BJ (cell line): ENCODE data around the gene FLAD1. TPM values are rescaled to one million over a fixed set of nuclear protein-coding genes. Genes with fewer than 3 reads are reported as not detected.
"Not testable (repeated sequence)": the region's sequence is repeated elsewhere in the genome, so short reads cannot be mapped to it uniquely, and the experiment has no call there.

ENCODE experiments used
- CTCF ChIA-PET: fragments of 350-600 bp; formaldehyde crosslinking; extraction: SDS; loops from one replicate; lab custom pipeline; 2021; ENCODE audit warnings: antibody characterized with exemption, inconsistent platforms; lab: Yijun Ruan, JAX
- POLR2A ChIA-PET: fragments of 300-600 bp; sonication (Branson Sonifier 250); formaldehyde crosslinking; extraction: SDS; loops from one replicate; lab custom pipeline; 2021; ENCODE audit warnings: antibody characterized with exemption; lab: Charles Lee
- DNase-seq: peaks from one replicate; pipeline ENCODE4 v3.0.0-alpha.2; 2011; ENCODE audit warnings: low read depth
- H3K27me3 ChIP-seq: 2 replicates; pipeline ENCODE4 v1.6.0; 2011; ENCODE audit warnings: low read length; ENCODE audit not compliant: control insufficient read depth, insufficient read depth
- H3K36me3 ChIP-seq: 2 replicates; pipeline ENCODE4 v1.5.1; 2011; ENCODE audit warnings: low read length; ENCODE audit not compliant: control insufficient read depth, insufficient read depth
- H3K4me3 ChIP-seq: 2 replicates; pipeline ENCODE4 v1.5.1; 2011; ENCODE audit warnings: low read depth, mild to moderate bottlenecking, control low read depth, low read length
- CTCF ChIP-seq: IDR thresholded peaks from 2 replicates; pipeline ENCODE4 v1.5.1; 2011; ENCODE audit warnings: low read depth, mild to moderate bottlenecking, control low read depth, inconsistent platforms, low read length, moderate library complexity; ENCODE audit not compliant: insufficient read depth
- polyA plus RNA-seq: library from polyadenylated mRNA; depleted of rRNA; stranded (reverse); fragments of >200 nt; gene quantifications from 2 replicates; pipeline ENCODE4 v1.2.3, GENCODE V29; 2011

Gene FLAD1
- polyA plus RNA-seq, 1 experiment, result 40.5 TPM

DNA sequence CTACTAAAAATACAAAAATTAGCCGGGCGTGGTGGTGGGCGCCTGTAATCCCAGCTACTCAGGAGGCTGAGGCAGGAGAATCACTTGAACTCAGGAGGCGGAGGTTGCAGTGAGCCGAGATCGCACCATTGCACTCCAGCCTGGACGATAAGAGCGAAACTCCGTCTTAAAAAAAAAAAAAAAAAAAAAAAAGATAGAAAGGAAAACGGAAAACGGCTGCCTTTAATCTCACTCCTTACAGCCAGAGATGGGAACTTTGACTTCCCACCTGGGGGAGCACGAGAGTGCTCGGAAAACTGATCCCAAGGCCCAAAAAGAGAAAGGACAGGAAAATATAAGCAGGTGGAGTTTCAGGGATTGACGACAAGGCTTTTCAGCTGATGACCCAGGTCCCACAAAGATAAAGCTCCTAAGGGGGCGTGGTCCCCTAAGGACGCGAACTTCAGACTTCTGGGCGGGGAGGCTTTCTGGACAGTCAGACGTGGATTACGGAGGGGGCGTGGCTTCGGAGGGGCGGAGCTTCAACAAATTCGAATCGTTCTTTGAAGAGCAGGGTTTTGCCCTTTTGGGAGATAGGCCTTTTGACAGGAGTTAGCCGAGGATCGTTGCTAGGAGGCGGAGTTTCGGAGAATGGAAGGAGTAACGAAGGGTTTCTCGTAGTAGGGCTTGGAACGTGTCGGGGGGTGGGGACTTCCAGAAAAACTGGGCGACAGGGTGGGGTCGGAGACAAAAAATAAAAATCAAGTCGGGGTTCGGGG is 9.6 kb upstream of the FLAD1 start:
- CTCF ChIA-PET, result interaction anchor here (0.6 to 3.1 kb wide), 10 partner anchors 10 to 1420 kb away, joined by 3 to 17 read pairs (median 4); partner anchors contain the start of genes ADAM15 and FLAD1
- peaks cover under 1% of the 10 kb centered on the region; the same call in 1 of the 2 replicates for H3K36me3 ChIP-seq
- 0 out of 2 replicates have a peak, but pooled peaks have one; percentile 11 for TF ChIP-seq CTCF
- peak overlapping the region; percentile 70 for H3K4me3 ChIP-seq
- H3K27me3 ChIP-seq, result no peaks in the 10 kb centered on the region
- peak; percentile 91 for DNase-seq
- POLR2A ChIA-PET, result interaction anchor here (0.6 kb wide), 2 partner anchors 12 to 37 kb away, joined by 4 to 13 read pairs; no protein-coding TSS in a partner anchor

GRCh38 chr1:154974102-154974807 is 8.9 kb upstream of the FLAD1 start, which contains the start of gene CKS1B:
CKS1B (plus strand) TSS chr1:154974681; CDS start chr1:154974746, 65 bp downstream.
- peak; percentile 99 for DNase-seq
- H3K4me3 ChIP-seq, result peak within 1 kb of the TSS; percentile 70
- no peaks in the 10 kb centered on the region for H3K36me3 ChIP-seq
- CTCF ChIA-PET, result interaction anchor here (0.8 to 3.1 kb wide), 4 partner anchors 9 to 198 kb away, joined by 3 to 17 read pairs (median 4); partner anchors contain the start of gene FLAD1
- TF ChIP-seq CTCF, result no peak
- POLR2A ChIA-PET, result interaction anchor here (0.6 kb wide), 2 partner anchors 13 to 38 kb away, joined by 4 to 13 read pairs; no protein-coding TSS in a partner anchor
- no peaks in the 10 kb centered on the region for H3K27me3 ChIP-seq

- CTCF ChIA-PET, result interaction anchor here (1.3 to 3.1 kb wide), 3 partner anchors 25 to 197 kb away, joined by 3 to 17 read pairs (median 5); no protein-coding TSS in a partner anchor
- Histone ChIP-seq H3K27me3 (no peaks in the 10 kb centered on the region), H3K4me3 (peak overlapping the region; percentile 60), H3K36me3 (no peaks in the 10 kb centered on the region)
- no peak for TF ChIP-seq CTCF
- POLR2A ChIA-PET, result no interaction called here
- DNase-seq, result peak; percentile 78
Measured at GRCh38 chr1:154974808-154975408, 8.2 kb upstream of the FLAD1 start.

DNA sequence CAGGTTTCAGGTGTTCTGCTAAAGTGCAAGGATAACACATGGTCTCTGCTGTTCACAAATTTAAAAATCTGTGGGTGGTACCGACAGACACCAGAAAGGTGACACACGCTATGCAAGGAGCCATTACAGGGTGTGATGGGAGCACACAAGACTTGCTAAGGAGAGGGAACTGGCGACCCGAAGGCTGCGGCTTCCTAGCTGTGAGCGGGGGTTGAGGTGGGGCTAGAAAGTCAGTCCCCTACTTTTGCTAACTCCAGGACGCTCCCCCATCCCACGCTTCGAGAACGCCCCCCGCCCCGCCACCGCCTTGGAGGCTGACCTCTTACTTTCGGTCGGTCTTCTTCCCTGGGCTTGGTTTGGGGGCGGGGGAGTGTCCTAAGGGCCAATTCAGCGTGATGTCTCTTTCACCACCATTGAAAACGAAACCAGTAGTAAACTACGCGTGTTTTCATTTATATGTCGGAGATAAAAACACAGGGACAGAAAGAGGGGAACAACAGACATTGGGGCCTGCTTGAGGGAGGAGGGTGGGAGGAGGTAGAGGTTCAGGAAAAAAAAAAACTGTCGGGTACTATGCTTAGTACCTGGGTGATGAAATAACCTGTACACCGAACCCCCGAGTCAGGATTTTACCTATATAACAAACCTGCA is 7.6 kb upstream of the FLAD1 start:
- no peak for TF ChIP-seq CTCF
- ChIA-PET CTCF (interaction anchor here (1.5 to 1.8 kb wide), 2 partner anchors 86 to 116 kb away, joined by 5 to 6 read pairs; no protein-coding TSS in a partner anchor), POLR2A (no interaction called here)
- Histone ChIP-seq H3K4me3 (peak overlapping the region; percentile 60), H3K27me3 (no peaks in the 10 kb centered on the region), H3K36me3 (no peaks in the 10 kb centered on the region)
- DNase-seq, result no peak

GRCh38 chr1:154977762-154978161 is 5.4 kb upstream of the FLAD1 start:
- H3K4me3 ChIP-seq, POLR2A ChIA-PET, H3K36me3 ChIP-seq, DNase-seq, H3K27me3 ChIP-seq: not testable (repeated sequence)
- CTCF ChIA-PET, result interaction anchor here (1.4 to 3.0 kb wide), 2 partner anchors 16 to 22 kb away, joined by 3 to 17 read pairs; partner anchors contain the start of gene PYGO2
